Measurements from ENCODE around the gene CCDC88C.

The CCDC88C gene

GRCh38 chr14:91306547-91306946 lies 111.1 kb downstream of the CCDC88C start:
- no peak for DNase-seq (ENCODE audit: low read depth)

- no peak for DNase-seq (ENCODE audit: low read depth)
Measured at GRCh38 chr14:91305650-91306431, 111.8 kb downstream of the CCDC88C start.

DNA sequence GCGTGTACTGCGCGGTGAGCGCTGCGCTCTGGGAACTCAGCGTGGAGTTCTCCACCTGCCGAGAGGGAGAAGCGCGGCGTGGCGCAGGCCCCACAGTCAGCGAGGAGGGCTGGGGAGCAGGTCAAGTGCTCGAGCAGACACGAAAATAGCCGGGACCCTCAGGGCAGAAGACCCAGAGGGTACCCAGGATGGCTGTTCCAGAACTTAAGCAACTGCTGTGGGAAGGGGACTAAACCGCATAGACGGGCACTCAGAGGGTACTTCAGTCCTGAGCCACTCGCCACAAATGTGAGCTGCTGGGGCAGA lies 113.7 kb downstream of the CCDC88C start:
- no peak for DNase-seq (ENCODE audit: low read depth)

- no peak for DNase-seq (ENCODE audit: low read depth)
Measured at GRCh38 chr14:91303091-91303923, 114.3 kb downstream of the CCDC88C start.

GRCh38 chr14:91302391-91302790 lies 115.2 kb downstream of the CCDC88C start:
- DNase-seq (ENCODE audit: low read depth), result no peak

DNA sequence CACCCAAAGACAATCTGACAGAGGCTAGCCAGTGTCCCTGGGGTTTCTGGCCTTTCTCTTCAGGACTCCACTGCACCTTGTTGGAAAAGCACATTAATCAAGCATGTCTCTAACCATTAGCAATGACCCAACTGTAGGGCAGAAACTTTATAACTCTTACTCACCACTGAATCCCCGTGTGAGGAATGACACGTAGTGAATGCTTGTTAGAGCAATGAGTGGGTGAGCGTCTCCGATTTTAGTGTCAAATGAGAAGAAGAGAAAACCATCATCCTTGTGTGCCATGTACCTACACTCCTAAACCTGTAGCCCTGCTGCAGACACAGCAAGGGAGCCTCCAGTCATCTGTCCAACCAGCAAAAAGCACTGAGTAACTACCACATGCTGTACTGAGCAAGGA lies 116.7 kb downstream of the CCDC88C start:
- no peak for DNase-seq (ENCODE audit: low read depth)

GRCh38 chr14:91300283-91300895 lies 117.2 kb downstream of the CCDC88C start:
- no peak for DNase-seq (ENCODE audit: low read depth)

DNA sequence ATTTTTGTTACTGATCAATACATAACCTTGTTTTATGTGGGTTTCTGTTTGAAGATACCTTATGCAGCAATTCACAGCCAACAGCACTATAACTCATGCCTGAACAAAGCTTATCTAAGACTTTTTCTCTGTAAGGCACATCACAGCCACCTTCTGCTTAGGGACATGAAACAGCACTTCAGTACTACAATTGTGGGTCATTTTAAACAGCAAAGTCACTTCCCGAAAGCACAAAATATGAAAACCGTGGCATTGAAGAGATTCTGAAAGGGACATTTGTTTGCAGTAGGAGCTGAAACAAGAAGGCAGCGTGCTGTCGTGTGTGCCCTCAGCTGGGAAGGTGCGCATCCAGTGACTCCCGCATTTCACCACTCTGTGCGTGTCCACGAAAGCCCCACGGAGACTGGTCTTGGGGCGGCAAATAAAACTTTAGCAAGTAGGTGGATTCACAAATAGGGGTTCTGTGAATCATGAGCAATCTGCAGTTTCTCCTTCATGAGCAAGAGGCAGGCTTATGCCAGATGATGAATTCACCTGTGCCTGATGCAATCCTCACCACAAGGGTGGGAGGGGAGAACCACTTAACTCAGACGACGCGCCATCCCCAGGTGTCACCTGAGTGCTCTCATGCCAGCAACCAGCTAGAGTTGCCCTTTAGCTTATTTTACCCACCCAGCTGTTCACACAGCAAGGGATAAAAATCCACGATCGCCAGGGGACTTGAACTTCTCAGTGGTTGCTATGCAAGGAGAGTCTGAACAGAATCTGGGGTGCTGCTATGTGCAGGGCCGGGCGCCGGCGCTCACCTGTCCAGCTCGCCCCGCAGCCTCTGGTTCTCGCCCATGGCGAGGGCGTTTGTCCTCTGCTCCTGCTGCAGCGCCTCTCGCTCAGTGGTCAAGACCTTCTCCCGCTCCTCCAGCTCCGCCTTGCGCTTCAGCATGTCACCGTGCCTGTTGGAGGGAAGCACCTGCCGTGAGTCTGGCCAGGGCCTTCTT lies 118.2 kb downstream of the CCDC88C start:
- DNase-seq (ENCODE audit: low read depth), result no peak

GRCh38 chr14:91298576-91298975 lies 119.0 kb downstream of the CCDC88C start:
- no peak for DNase-seq (ENCODE audit: low read depth)

- DNase-seq (ENCODE audit: low read depth), result no peak
Measured at GRCh38 chr14:91297081-91297711, 120.4 kb downstream of the CCDC88C start.

- DNase-seq (ENCODE audit: low read depth), result no peak
Measured at GRCh38 chr14:91295851-91296796, 121.5 kb downstream of the CCDC88C start.

DNA sequence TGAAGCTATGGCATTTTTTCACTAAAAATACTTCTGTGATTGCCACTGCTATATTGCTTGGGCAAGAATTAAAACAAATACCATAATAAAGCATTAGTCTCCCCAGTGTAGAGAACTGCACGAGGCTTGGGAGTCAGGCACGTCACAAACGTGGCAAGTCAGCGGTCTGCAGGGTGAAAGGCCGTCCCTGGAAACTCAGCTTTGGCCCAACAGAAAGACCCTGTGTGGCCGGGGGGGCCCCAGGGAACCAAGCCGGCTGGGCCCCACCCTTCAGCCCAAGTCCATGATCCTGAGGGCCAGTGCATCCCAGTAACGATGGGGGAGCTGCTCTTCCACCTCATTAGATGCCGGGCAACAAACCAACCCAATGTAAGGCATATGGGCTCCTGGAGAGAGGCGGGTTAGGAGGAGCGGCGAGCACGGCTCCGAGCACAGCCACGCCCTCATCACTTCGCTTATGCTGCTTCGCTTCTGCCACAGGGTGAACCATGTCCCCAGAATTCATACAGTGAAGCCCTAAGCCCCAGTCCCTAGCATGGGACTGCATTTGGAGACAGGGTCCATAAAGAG lies 122.3 kb downstream of the CCDC88C start:
- no peak for DNase-seq (ENCODE audit: low read depth)

DNA sequence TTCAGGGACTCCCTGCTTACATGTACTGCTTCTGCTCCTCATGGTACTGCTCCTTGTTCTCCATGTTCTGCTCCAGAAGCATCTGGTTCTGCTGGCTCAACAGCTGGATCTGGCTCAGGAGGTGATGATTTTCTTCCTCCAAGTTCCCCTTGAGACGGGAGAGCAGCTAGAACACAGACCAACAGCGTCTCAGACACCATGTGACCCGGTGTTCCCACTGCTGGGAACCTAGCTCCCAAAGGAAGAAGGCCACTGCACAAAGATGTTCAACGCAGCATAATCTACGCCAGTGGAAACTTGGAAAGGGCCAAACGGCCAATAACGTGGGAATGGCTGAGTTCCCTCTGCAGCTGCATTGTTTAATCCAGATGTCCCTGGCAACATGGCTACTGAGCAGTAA lies 123.5 kb downstream of the CCDC88C start:
- no peak for DNase-seq (ENCODE audit: low read depth)

GRCh38 chr14:91293281-91293680 lies 124.3 kb downstream of the CCDC88C start:
- no peak for DNase-seq (ENCODE audit: low read depth)

GRCh38 chr14:91292491-91292890 lies 125.1 kb downstream of the CCDC88C start:
- no peak for DNase-seq (ENCODE audit: low read depth)

DNA sequence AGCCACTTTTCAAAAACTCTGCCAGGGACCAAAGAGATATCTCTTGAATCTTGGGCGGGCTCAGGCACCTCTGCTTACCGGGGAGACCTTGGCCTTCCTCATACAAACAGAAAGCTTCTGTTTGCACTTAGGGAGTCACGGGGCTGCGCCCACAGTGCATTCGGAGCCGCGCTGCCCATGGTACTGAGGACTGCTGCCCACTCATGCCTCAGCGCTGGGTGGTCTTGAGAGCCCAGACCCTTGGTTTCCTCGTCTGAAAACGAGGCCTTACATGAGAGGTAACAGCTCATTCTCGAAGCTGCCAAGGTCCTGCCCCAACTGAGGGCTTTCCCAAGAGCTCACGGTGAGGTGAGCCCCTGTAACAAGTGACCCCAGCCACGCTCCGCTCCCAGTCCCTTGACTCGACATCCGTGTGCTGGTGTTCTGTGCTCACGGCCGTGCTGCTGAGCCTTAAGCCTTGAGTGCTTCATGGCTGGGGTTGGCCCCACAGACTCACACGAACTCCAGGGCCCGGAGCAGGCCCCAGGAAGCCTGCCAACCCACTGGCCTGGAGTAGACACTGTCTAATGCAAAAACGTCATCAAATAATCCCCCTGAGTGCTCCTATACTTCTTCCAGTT lies 125.7 kb downstream of the CCDC88C start:
- DNase-seq (ENCODE audit: low read depth), result no peak

GRCh38 chr14:91290986-91291385 lies 126.6 kb downstream of the CCDC88C start:
- no peak for DNase-seq (ENCODE audit: low read depth)

DNA sequence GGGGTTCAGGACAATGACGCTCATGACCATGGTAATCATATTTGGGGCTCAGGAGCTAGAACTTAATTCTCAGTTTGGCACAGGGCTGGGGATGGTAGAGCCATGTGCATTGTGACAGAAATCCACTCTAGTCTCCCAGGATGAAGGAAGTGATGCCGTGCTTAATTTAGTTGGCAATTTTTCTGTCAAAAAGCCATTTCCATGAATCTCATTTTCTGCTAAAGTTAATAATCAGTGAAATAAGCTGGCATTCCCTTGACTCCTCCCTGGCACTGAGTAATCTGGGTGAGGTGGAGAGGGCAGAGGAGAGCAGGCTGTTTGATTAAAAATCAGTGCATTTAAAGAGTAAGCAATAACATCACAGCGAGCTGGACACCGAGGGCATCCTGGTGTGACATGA lies 128.2 kb downstream of the CCDC88C start:
- no peak for DNase-seq (ENCODE audit: low read depth)

GRCh38 chr14:91288876-91289275 lies 128.7 kb downstream of the CCDC88C start:
- DNase-seq (ENCODE audit: low read depth), result no peak

Measured in stimulated activated CD8-positive, alpha-beta memory T cell treated with anti-CD3 and anti-CD28 coated beads, Interleukin-12 subunit alpha, Interleukin-12 subunit beta, amount 100 ng/mL, for 1 hour (primary cell).